HepG2 (cell line): ENCODE measurements around the gene GPSM1. TPM values are rescaled to one million over a fixed set of nuclear protein-coding genes. Genes with fewer than 3 reads are reported as not detected.

Experiments
- ATAC-seq: fragments of 200-7000 bp; cut with Tn5 transposase; 3 replicates; pipeline ENCODE4 v1.9.1; 2020; ENCODE audit warnings: mild to moderate bottlenecking, moderate library complexity
- BruUV-seq: library from RNA; stranded (reverse); fragments of 400-500 nt; replicated peaks from 2 replicates; lab custom pipeline; 2021; lab: Mats Ljungman, UMichigan
- CTCF ChIA-PET: fragments of 300-600 bp; formaldehyde crosslinking; extraction: SDS; loops from one replicate; lab custom pipeline; 2021; ENCODE audit warnings: low total read pairs, inconsistent platforms, low intra/inter-chr PET ratio; lab: Yijun Ruan, JAX
- POLR2A ChIA-PET: fragments of 350-600 bp; sonication (Branson Sonifier 250); formaldehyde crosslinking; loops from one replicate; lab custom pipeline; 2020; ENCODE audit warnings: antibody characterized with exemption, inconsistent platforms; lab: Yijun Ruan, JAX
- DNase-seq: peaks from one replicate; pipeline ENCODE4 v3.0.0-alpha.2; 2015; ENCODE audit warnings: low spot score
- FAIRE-seq: peaks from 3 replicates; lab custom pipeline; 2011; peaks lifted over from hg19 to GRCh38; lab: Jason Lieb, UNC
- H2AFZ ChIP-seq: one replicate; pipeline ENCODE4 v1.6.1; 2011; ENCODE audit warnings: low read length, inconsistent platforms
- H3K27ac ChIP-seq: fragments of 300-600 bp; 3 replicates; pipeline ENCODE4 v1.8.0; 2011; ENCODE audit warnings: mixed run types, mild to moderate bottlenecking, mixed read lengths, low read length, inconsistent platforms; ENCODE audit not compliant: insufficient read depth; ENCODE audit errors: extremely low read length
- H3K27me3 ChIP-seq, 2 experiments: fragments of 200-600 bp in 1 of 2; 2 replicates in 1 of 2; 3 replicates in 1 of 2; pipeline versions ENCODE4 v1.6.0 to v1.8.0; 2011; ENCODE audit warnings: low read length in 2 of 2, mild to moderate bottlenecking in 2 of 2, moderate library complexity in 2 of 2, inconsistent platforms in 1 of 2; ENCODE audit not compliant: insufficient read depth in 2 of 2, control insufficient read depth in 1 of 2
- H3K36me3 ChIP-seq, 2 experiments: fragments of 200-600 bp in 1 of 2; replicated peaks in 1 of 2; 2 replicates in 1 of 2; 3 replicates in 1 of 2; pipeline versions ENCODE4 v1.5.1 to v1.8.0; 2011; ENCODE audit warnings: low read length in 2 of 2, inconsistent platforms in 1 of 2; ENCODE audit not compliant: insufficient read depth in 2 of 2, control insufficient read depth in 1 of 2
- H3K4me1 ChIP-seq: 2 replicates; pipeline ENCODE4 v1.5.1; 2012; ENCODE audit warnings: low read length, inconsistent platforms; ENCODE audit not compliant: insufficient read depth
- H3K4me2 ChIP-seq: 2 replicates; pipeline ENCODE4 v1.6.0; 2011; ENCODE audit warnings: low read depth, low read length, inconsistent platforms
- H3K4me3 ChIP-seq, 3 experiments: fragments of 200-600 bp in 1 of 3; sonication (generic), shearing (Covaris generic) in 1 of 3; replicated peaks in 1 of 3; 2 replicates each; pipeline ENCODE4 v1.5.1; 2011 to 2016; ENCODE audit warnings: low read length in 3 of 3, inconsistent platforms in 2 of 3, low read depth in 2 of 3, mild to moderate bottlenecking in 2 of 3, control low read depth in 1 of 3, mixed read lengths in 1 of 3; ENCODE audit not compliant: insufficient read depth in 1 of 3
- H3K79me2 ChIP-seq: one replicate; pipeline ENCODE4 v1.6.1; 2011; ENCODE audit warnings: low read length, inconsistent platforms; ENCODE audit not compliant: insufficient read depth
- H3K9ac ChIP-seq: 2 replicates; pipeline ENCODE4 v1.6.0; 2011; ENCODE audit warnings: mild to moderate bottlenecking, low read depth, low read length, inconsistent platforms; ENCODE audit not compliant: insufficient read depth
- H3K9me3 ChIP-seq: 2 replicates; pipeline ENCODE4 v1.5.1; 2012; ENCODE audit warnings: mild to moderate bottlenecking, low read length
- H4K20me1 ChIP-seq: 2 replicates; pipeline ENCODE4 v1.6.0; 2011; ENCODE audit warnings: inconsistent platforms, mild to moderate bottlenecking, low read length, moderate library complexity; ENCODE audit not compliant: insufficient read depth
- ARHGAP35 ChIP-seq: sonication (generic); formaldehyde crosslinking; IDR thresholded peaks from 2 replicates; pipeline ENCODE4 v1.9.0; 2022; ENCODE audit warnings: mild to moderate bottlenecking, inconsistent platforms, moderate library complexity, missing genetic modification reagents, borderline replicate concordance
- PRPF4 ChIP-seq: fragments of 200-400 bp; formaldehyde crosslinking; IDR thresholded peaks from 2 replicates; pipeline ENCODE4 v1.6.1; 2016; ENCODE audit warnings: low read length, low read depth; ENCODE audit not compliant: poor library complexity, severe bottlenecking
- RFX3 ChIP-seq: IDR thresholded peaks from 2 replicates; pipeline ENCODE4 v1.6.1; 2016; ENCODE audit warnings: missing biosample characterization, missing genetic modification reagents
- SP140L ChIP-seq: sonication (generic); formaldehyde crosslinking; IDR thresholded peaks from 2 replicates; pipeline ENCODE4 v1.4.0; 2020; ENCODE audit warnings: missing genetic modification reagents, borderline replicate concordance
- TARDBP ChIP-seq: sonication (generic); formaldehyde crosslinking; IDR thresholded peaks from 2 replicates; pipeline ENCODE4 v1.8.0; 2022; ENCODE audit warnings: mild to moderate bottlenecking, missing genetic modification reagents
- ZBTB3 ChIP-seq: sonication (generic); formaldehyde crosslinking; IDR thresholded peaks from 2 replicates; pipeline ENCODE4 v1.4.0; 2020; ENCODE audit warnings: low read depth, mild to moderate bottlenecking, moderate library complexity, missing genetic modification reagents, borderline replicate concordance
- ZNF33B ChIP-seq: sonication (generic); formaldehyde crosslinking; IDR thresholded peaks from 2 replicates; pipeline ENCODE4 v1.5.1; 2020; ENCODE audit warnings: mild to moderate bottlenecking, missing genetic modification reagents
- ZNF839 ChIP-seq: sonication (generic); formaldehyde crosslinking; IDR thresholded peaks from 2 replicates; pipeline ENCODE4 v1.4.0; 2020; ENCODE audit warnings: missing genetic modification reagents, mild to moderate bottlenecking, borderline replicate concordance
- WGBS: methylation state at CpG from one replicate; pipeline ENCODE4 v1.1.6; 2017; ENCODE audit warnings: low lambda C conversion rate; 5-methylcytosine and 5-hydroxymethylcytosine counted together
- in situ Hi-C: cut with HindIII; loops from 2 replicates; pipeline ENCODE4 v1.10.0; 2017; ENCODE audit warnings: low pct_unique_long_range_greater_than_20kb; ENCODE audit not compliant: extremely low pct_ligation_motif_present
- intact Hi-C: fragments of 100-400 bp; cut with micrococcal nuclease; formaldehyde crosslinking; loops from one replicate; pipeline ENCODE4 v1.10.0; 2022; ENCODE audit not compliant: unreplicated experiment
- polyA plus RNA-seq, 8 experiments: library from polyadenylated mRNA; depleted of rRNA in 3 of 8; stranded (reverse) in 7 of 8; unstranded in 1 of 8; fragments of >200 nt; fragmentation: Illumina TruSeq in 4 of 8; extraction: Trizol in 4 of 8; gene quantifications; 2 replicates each; pipeline versions ENCODE4 v1.2.1 to v1.2.3, GENCODE V29; 2011 to 2016; ENCODE audit warnings: low read depth in 4 of 8, missing spikeins in 1 of 8, mixed read lengths in 1 of 8; ENCODE audit not compliant: insufficient read depth in 1 of 8
- total RNA-seq, 5 experiments: library from RNA; depleted of rRNA; stranded (reverse); fragments of >200 nt; fragmentation: Illumina TruSeq; extraction: Trizol; gene quantifications; 2 replicates each; pipeline ENCODE4 v1.2.3, GENCODE V29; 2016; ENCODE audit warnings: low read depth in 1 of 5
- TF ChIP-seq, protein P1 (sequence below): sonication (generic); formaldehyde crosslinking; IDR thresholded peaks from 2 replicates; pipeline ENCODE4 v1.5.1; 2020; ENCODE audit warnings: missing genetic modification reagents, mild to moderate bottlenecking, borderline replicate concordance
- TF ChIP-seq, protein P2 (sequence below): sonication (generic); formaldehyde crosslinking; IDR thresholded peaks from 2 replicates; pipeline ENCODE4 v1.5.1; 2020; ENCODE audit warnings: missing genetic modification reagents, mild to moderate bottlenecking, borderline replicate concordance
- TF ChIP-seq, protein P3 (sequence below): sonication (generic); formaldehyde crosslinking; IDR thresholded peaks from 2 replicates; pipeline ENCODE4 v1.4.0; 2020; ENCODE audit warnings: missing genetic modification reagents, borderline replicate concordance

The GPSM1 gene
- total and polyA plus RNA-seq, 2 of the 13 experiments (the other 11 are each of a cell fraction or from before 2014, with no cell fraction given): 1.0 to 2.4 TPM

DNA sequence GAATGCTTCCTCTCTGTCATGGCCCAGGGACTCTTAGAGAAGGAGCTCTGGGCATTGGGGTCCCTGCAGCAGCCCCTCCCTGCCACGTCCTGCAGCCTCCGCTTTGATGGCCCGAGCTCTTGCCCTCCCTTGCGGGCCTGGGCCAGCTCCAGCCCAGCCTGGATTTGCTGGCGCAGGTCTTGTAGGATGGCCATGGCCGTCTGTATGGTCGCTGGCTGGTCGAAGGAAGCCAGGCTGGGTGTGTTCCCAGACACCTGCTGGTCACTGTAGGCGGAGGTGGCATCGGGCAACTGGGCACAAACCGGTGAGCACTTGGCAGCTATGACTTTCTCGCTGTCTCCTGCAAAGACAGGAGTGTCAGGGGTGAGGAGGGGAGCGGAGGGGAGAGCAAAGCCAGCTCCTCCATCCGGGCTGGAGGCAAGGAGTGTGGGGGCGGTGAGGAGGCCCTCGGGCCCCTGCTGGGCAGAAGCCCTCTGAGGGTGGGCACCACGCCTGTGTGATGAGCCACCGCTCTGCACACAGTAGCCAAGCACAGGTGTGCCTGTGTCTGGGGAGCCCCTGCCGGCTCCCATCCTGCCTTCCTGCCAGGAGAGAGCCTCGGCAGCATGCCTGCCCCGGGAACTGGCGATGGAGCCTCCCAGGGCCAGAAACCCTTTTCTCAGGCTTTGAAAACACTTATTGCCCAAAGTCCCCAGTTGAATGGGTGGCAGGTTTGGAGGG lies 35.9 kb upstream of the GPSM1 start:
- Histone ChIP-seq H3K4me2 (no peak overlapping the region), H3K4me1 (peaks cover 28% of the 10 kb centered on the region), H3K79me2 (no peaks in the 10 kb centered on the region), H2AFZ (no peak overlapping the region), H3K9me3 (no peaks in the 10 kb centered on the region), H3K27me3 (peaks cover 15 to 56% of the 10 kb centered on the region in 2 experiments), H3K27ac (no peak overlapping the region), H3K36me3 (no peaks in the 10 kb centered on the region), H3K9ac (no peak overlapping the region), H4K20me1 (no peaks in the 10 kb centered on the region), H3K4me3 (no peak overlapping the region)
- DNase-seq: no peak
- BruUV-seq: no TSS peak
- ChIA-PET CTCF (no interaction called here), POLR2A (interaction anchor here (1.3 kb wide), 1 partner anchor 72 kb away, joined by 4 read pairs; no protein-coding TSS in a partner anchor)
- ATAC-seq: no peak
- in situ Hi-C loops (no loop called here), intact Hi-C loops (no loop called here)
- no peak for FAIRE-seq
- 71% methylated on average over 10 of the region's 22 CpGs for WGBS
- TF ChIP-seq PRPF4: no peak
- no peak for TF ChIP-seq SP140L (CRISPR knock-in tag)
- TF ChIP-seq, protein P1, sequence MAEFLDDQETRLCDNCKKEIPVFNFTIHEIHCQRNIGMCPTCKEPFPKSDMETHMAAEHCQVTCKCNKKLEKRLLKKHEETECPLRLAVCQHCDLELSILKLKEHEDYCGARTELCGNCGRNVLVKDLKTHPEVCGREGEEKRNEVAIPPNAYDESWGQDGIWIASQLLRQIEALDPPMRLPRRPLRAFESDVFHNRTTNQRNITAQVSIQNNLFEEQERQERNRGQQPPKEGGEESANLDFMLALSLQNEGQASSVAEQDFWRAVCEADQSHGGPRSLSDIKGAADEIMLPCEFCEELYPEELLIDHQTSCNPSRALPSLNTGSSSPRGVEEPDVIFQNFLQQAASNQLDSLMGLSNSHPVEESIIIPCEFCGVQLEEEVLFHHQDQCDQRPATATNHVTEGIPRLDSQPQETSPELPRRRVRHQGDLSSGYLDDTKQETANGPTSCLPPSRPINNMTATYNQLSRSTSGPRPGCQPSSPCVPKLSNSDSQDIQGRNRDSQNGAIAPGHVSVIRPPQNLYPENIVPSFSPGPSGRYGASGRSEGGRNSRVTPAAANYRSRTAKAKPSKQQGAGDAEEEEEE (CRISPR knock-in tag): no peak
- TF ChIP-seq, protein P2, sequence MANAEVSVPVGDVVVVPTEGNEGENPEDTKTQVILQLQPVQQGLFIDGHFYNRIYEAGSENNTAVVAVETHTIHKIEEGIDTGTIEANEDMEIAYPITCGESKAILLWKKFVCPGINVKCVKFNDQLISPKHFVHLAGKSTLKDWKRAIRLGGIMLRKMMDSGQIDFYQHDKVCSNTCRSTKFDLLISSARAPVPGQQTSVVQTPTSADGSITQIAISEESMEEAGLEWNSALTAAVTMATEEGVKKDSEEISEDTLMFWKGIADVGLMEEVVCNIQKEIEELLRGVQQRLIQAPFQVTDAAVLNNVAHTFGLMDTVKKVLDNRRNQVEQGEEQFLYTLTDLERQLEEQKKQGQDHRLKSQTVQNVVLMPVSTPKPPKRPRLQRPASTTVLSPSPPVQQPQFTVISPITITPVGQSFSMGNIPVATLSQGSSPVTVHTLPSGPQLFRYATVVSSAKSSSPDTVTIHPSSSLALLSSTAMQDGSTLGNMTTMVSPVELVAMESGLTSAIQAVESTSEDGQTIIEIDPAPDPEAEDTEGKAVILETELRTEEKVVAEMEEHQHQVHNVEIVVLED (CRISPR knock-in tag): no peak
- no peak for TF ChIP-seq RFX3 (CRISPR knock-in tag)
- TF ChIP-seq TARDBP (CRISPR knock-in tag): no peak
- no peak for TF ChIP-seq ZBTB3 (CRISPR knock-in tag)
- no peak for TF ChIP-seq ZNF839 (CRISPR knock-in tag)
- TF ChIP-seq ZNF33B (CRISPR knock-in tag): no peak
- no peak for TF ChIP-seq ARHGAP35
- TF ChIP-seq, protein P3, sequence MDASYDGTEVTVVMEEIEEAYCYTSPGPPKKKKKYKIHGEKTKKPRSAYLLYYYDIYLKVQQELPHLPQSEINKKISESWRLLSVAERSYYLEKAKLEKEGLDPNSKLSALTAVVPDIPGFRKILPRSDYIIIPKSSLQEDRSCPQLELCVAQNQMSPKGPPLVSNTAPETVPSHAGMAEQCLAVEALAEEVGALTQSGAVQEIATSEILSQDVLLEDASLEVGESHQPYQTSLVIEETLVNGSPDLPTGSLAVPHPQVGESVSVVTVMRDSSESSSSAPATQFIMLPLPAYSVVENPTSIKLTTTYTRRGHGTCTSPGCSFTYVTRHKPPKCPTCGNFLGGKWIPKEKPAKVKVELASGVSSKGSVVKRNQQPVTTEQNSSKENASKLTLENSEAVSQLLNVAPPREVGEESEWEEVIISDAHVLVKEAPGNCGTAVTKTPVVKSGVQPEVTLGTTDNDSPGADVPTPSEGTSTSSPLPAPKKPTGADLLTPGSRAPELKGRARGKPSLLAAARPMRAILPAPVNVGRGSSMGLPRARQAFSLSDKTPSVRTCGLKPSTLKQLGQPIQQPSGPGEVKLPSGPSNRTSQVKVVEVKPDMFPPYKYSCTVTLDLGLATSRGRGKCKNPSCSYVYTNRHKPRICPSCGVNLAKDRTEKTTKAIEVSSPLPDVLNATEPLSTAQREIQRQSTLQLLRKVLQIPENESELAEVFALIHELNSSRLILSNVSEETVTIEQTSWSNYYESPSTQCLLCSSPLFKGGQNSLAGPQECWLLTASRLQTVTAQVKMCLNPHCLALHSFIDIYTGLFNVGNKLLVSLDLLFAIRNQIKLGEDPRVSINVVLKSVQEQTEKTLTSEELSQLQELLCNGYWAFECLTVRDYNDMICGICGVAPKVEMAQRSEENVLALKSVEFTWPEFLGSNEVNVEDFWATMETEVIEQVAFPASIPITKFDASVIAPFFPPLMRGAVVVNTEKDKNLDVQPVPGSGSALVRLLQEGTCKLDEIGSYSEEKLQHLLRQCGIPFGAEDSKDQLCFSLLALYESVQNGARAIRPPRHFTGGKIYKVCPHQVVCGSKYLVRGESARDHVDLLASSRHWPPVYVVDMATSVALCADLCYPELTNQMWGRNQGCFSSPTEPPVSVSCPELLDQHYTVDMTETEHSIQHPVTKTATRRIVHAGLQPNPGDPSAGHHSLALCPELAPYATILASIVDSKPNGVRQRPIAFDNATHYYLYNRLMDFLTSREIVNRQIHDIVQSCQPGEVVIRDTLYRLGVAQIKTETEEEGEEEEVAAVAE (CRISPR knock-in tag): no peak
